ENCODE measurements around the gene C1QTNF8.

GRCh38 chr16:1042049-1042744 is 53.8 kb downstream of the C1QTNF8 start:
- TF ChIP-seq, protein P1, sequence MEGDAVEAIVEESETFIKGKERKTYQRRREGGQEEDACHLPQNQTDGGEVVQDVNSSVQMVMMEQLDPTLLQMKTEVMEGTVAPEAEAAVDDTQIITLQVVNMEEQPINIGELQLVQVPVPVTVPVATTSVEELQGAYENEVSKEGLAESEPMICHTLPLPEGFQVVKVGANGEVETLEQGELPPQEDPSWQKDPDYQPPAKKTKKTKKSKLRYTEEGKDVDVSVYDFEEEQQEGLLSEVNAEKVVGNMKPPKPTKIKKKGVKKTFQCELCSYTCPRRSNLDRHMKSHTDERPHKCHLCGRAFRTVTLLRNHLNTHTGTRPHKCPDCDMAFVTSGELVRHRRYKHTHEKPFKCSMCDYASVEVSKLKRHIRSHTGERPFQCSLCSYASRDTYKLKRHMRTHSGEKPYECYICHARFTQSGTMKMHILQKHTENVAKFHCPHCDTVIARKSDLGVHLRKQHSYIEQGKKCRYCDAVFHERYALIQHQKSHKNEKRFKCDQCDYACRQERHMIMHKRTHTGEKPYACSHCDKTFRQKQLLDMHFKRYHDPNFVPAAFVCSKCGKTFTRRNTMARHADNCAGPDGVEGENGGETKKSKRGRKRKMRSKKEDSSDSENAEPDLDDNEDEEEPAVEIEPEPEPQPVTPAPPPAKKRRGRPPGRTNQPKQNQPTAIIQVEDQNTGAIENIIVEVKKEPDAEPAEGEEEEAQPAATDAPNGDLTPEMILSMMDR (conservative IDR thresholded peaks at IDR 0.05; ENCODE audit: low read length), result no peak
- no peak for TF ChIP-seq EZH2phosphoT487 (IDR thresholded peaks at IDR 0.05; ENCODE audit: borderline replicate concordance, low read depth, low read length)
